Stimulated activated naive CD4-positive, alpha-beta T cell treated with Interleukin-2 at 50 U/mL for 16 hours (primary cell): ENCODE results near the gene NOTO.

Experiments
- DNase-seq: peaks from one replicate; lab custom pipeline; 2025; lab: John Stamatoyannopoulos, UW

NOTO gene

GRCh38 chr2:73233932-73234832 lies 31.8 kb downstream of the NOTO start, which contains the start of gene CCT7:
CCT7 (plus strand) TSS chr2:73234308; CDS start chr2:73234379, 71 bp downstream.
- DNase-seq = peak; percentile 83

- DNase-seq = no peak
Measured at GRCh38 chr2:73235315-73236028, 33.1 kb downstream of the NOTO start.

- no peak for DNase-seq
Measured at GRCh38 chr2:73237168-73237567, 34.8 kb downstream of the NOTO start.

- no peak for DNase-seq
Measured at GRCh38 chr2:73238149-73238548, 35.8 kb downstream of the NOTO start.

- DNase-seq = no peak
Measured at GRCh38 chr2:73238976-73239375, 36.6 kb downstream of the NOTO start.

- DNase-seq = no peak
Measured at GRCh38 chr2:73239776-73240175, 37.4 kb downstream of the NOTO start.

- no peak for DNase-seq
Measured at GRCh38 chr2:73243884-73244570, 41.7 kb downstream of the NOTO start.

GRCh38 chr2:73244580-73244979 lies 42.2 kb downstream of the NOTO start:
- DNase-seq = no peak

- no peak for DNase-seq
Measured at GRCh38 chr2:73246850-73247249, 44.5 kb downstream of the NOTO start.

- DNase-seq = no peak
Measured at GRCh38 chr2:73249636-73250035, 47.3 kb downstream of the NOTO start.

GRCh38 chr2:73250872-73251846 lies 48.8 kb downstream of the NOTO start:
- no peak for DNase-seq

- DNase-seq = no peak
Measured at GRCh38 chr2:73252238-73253027, 50.1 kb downstream of the NOTO start.

GRCh38 chr2:73253400-73253799 lies 51.0 kb downstream of the NOTO start:
- no peak for DNase-seq

- no peak for DNase-seq
Measured at GRCh38 chr2:73253901-73254300, 51.5 kb downstream of the NOTO start.

GRCh38 chr2:73254343-73255006 lies 52.1 kb downstream of the NOTO start:
- no peak for DNase-seq

- no peak for DNase-seq
Measured at GRCh38 chr2:73255007-73255644, 52.8 kb downstream of the NOTO start.

GRCh38 chr2:73255907-73256617 lies 53.7 kb downstream of the NOTO start:
- no peak for DNase-seq

- no peak for DNase-seq
Measured at GRCh38 chr2:73256618-73256922, 54.2 kb downstream of the NOTO start.

- no peak for DNase-seq
Measured at GRCh38 chr2:73257021-73257420, 54.6 kb downstream of the NOTO start.
